Right cardiac atrium (tissue), 5 donors: ENCODE results near the gene RCL1. TPM values are rescaled to one million over a fixed set of nuclear protein-coding genes. Genes with fewer than 3 reads are reported as not detected.
"Not testable (repeated sequence)": the region's sequence is repeated elsewhere in the genome, so short reads cannot be mapped to it uniquely, and the experiment has no call there.

Source experiments
- ATAC-seq, 2 donors: fragments of 200-7000 bp; cut with Tn5 transposase; one replicate each; pipeline versions ENCODE4 v1.8.0 to v1.9.1; 2020; ENCODE audit warnings: moderate library complexity in 2 of 2, mild to moderate bottlenecking in 1 of 2
- DNase-seq, 3 donors: peaks; one replicate each; pipeline ENCODE4 v3.0.0-alpha.2; 2020
- H3K27ac ChIP-seq: one replicate; pipeline ENCODE4 v1.5.1; 2013; ENCODE audit warnings: mild to moderate bottlenecking, low read length, control low read depth, moderate library complexity
- H3K27me3 ChIP-seq: one replicate; pipeline ENCODE4 v1.6.1; 2013; ENCODE audit not compliant: control insufficient read depth, insufficient read depth
- H3K4me1 ChIP-seq: one replicate; pipeline ENCODE4 v1.6.1; 2013; ENCODE audit warnings: low read length; ENCODE audit not compliant: control insufficient read depth, insufficient read depth
- H3K4me3 ChIP-seq: one replicate; pipeline ENCODE4 v1.5.1; 2013; ENCODE audit warnings: low read length, control low read depth
- H3K9me3 ChIP-seq: one replicate; pipeline ENCODE4 v1.6.1; 2013; ENCODE audit warnings: low read length; ENCODE audit not compliant: control insufficient read depth
- WGBS: extraction: QIAGEN DNeasy Blood & Tissue Kit; methylation state at CpG from one replicate; pipeline ENCODE4 v1.1.7; 2013; 5-methylcytosine and 5-hydroxymethylcytosine counted together
- intact Hi-C, 4 donors: fragments of 100-400 bp; cut with DNase I; formaldehyde crosslinking; loops; one replicate each; pipeline versions ENCODE4 v1.11.0 to v1.14.0; 2022 to 2023
- polyA plus RNA-seq: library from polyadenylated mRNA; stranded (reverse); fragments of 200-250 nt; gene quantifications from one replicate; pipeline ENCODE4 v1.2.3, GENCODE V29; 2013
- total RNA-seq, 4 donors: library from RNA; stranded (reverse); fragmentation: NEBNext Ultra II Directional; extraction: Animal tissue kit (Norgen Biotek cat#: 25700); gene quantifications; one replicate each; pipeline ENCODE4 v1.2.1, GENCODE V29; 2021
- donor health status: healthy with polysubstance abuse.
- donor health status: DM: no; HTN: yes; CAD: no.
- donor health status: DM: no; HTN: no; CAD: no.
- donor health status: DM: no; HTN: yes; CAD: no; lungs with severe emphysema.
- donor health status: DM: yes; HTN: yes; CAD: no.

The RCL1 gene
- total and polyA plus RNA-seq, 5 donors = 4.8 to 8.1 (median 6.5) TPM

- no peaks in the 10 kb centered on the region for H3K9me3 ChIP-seq
- WGBS = 59% methylated on average over 2 of the region's 2 CpGs
- DNase-seq = no peak
- ATAC-seq = no peak
- intact Hi-C loops = no loop called here
- H3K27me3 ChIP-seq = no peaks in the 10 kb centered on the region
- H3K4me1 ChIP-seq = no peaks in the 10 kb centered on the region
- H3K27ac ChIP-seq = no peak overlapping the region
- no peak overlapping the region for H3K4me3 ChIP-seq
These were observed 11.3 kb upstream of the RCL1 start for GRCh38 chr9:4781408-4781807.

GRCh38 chr9:4783191-4783590 is 9.6 kb upstream of the RCL1 start:
- H3K4me1 ChIP-seq, DNase-seq, H3K4me3 ChIP-seq, intact Hi-C loops, H3K27ac ChIP-seq, H3K27me3 ChIP-seq, H3K9me3 ChIP-seq, ATAC-seq: not testable (repeated sequence)
- 87% methylated on average over 4 of the region's 4 CpGs for WGBS

DNA sequence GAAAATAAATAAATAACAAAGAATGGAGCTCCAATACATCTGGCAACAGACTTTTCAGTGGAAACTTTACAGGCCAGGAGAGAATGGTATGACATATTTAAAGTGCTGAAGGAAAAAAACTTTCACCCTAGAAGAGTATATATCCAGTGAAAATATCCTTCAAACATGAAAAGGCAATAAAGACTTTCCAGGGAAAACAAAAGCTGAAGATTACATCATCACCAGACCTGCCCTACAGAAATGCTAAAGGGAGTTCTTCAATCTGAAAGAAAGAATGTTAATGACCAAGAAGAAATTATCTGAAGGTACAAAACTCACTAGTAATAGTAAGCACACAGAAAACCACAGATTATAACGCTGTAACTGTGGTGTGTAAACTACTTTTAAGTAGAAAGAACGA is 8.3 kb upstream of the RCL1 start:
- intact Hi-C loops = no loop called here
- ATAC-seq = no peak
- H3K4me1 ChIP-seq = no peaks in the 10 kb centered on the region
- no peaks in the 10 kb centered on the region for H3K9me3 ChIP-seq
- H3K27ac ChIP-seq = no peak overlapping the region
- no peak overlapping the region for H3K4me3 ChIP-seq
- no peak for DNase-seq
- WGBS = 77% methylated on average over 2 of the region's 2 CpGs
- no peaks in the 10 kb centered on the region for H3K27me3 ChIP-seq

DNA sequence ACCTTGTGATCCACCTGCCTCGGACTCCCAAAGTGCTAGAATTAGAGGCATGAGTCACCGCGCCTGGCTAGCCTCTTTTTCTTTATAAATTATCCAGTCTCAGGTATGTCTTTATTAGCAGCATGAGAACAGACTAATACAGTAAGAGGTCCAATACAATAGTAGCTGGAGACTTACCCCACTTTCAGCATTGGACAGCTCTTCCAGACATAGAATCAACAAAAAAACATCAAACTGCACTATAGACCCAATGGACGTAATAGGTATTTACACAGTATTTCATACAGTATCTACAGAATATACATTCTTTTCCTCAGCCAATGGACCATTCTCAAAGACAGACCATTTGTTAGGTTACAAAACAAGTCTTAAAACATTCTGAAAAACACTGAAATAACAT is 6.1 kb upstream of the RCL1 start:
- Histone ChIP-seq H3K9me3 (no peaks in the 10 kb centered on the region), H3K4me1 (no peaks in the 10 kb centered on the region), H3K4me3 (no peak overlapping the region), H3K27ac (no peak overlapping the region), H3K27me3 (no peaks in the 10 kb centered on the region)
- intact Hi-C loops = no loop called here
- DNase-seq = no peak
- no peak for ATAC-seq
- 93% methylated on average over 4 of the region's 4 CpGs for WGBS

DNA sequence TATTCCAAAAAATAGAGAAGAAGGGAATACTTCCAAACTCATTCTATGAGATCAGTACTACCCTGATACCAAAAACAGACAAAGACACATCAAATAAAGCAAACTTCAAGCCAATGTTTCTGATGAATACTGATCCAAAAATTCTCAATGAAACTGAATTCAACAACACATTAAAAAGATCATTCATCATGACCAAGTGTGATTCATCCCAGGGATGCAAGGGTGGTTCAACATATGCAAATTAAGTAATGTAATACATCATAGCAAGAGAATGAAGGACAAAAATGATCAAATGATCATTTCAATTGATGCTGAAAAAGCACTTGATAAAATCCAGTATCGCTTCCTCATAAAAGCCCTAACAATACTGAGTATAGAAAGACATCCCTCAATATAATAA is 4.9 kb upstream of the RCL1 start:
- Histone ChIP-seq H3K27ac (no peak overlapping the region), H3K4me3 (no peak overlapping the region), H3K9me3 (no peaks in the 10 kb centered on the region), H3K27me3 (no peaks in the 10 kb centered on the region), H3K4me1 (no peaks in the 10 kb centered on the region)
- 98% methylated on average over 1 of the region's 1 CpG for WGBS
- no peak for ATAC-seq
- intact Hi-C loops = no loop called here
- no peak for DNase-seq

- H3K4me3 ChIP-seq = no peak overlapping the region
- intact Hi-C loops = no loop called here
- no peaks in the 10 kb centered on the region for H3K9me3 ChIP-seq
- ATAC-seq (no peak), DNase-seq (no peak)
- H3K4me1 ChIP-seq = no peaks in the 10 kb centered on the region
- WGBS = 88% methylated on average over 5 of the region's 6 CpGs
- H3K27ac ChIP-seq = no peak overlapping the region
- no peaks in the 10 kb centered on the region for H3K27me3 ChIP-seq
These were observed 4.0 kb upstream of the RCL1 start for GRCh38 chr9:4788703-4789102.

DNA sequence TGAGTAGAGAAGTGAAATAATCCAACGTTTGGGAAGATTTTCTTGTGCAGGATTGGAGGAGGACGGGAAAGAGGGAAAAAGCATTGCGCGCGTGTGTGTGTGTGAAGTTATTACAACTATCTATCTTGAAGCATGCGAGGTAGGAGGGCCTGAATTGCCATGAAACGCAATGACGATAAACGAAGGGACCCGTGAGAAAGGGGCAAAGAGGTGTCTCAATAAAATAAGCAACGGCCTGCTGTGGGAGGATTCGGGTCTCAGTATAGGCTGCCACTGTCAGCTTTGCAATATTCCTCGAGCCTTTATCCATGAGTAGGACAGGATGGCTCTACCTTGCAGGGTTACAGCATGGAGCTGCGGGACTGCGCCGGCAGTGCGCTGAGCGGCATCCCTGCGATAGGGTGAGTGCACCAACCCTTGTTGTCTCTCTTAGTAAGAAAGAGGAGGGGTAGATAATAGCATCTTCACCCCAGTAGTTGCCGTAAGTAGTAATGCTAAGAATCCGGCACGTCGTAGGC is 631 bp upstream of the RCL1 start:
- Histone ChIP-seq H3K4me3 (peak overlapping the region; percentile 66), H3K9me3 (no peaks in the 10 kb centered on the region), H3K4me1 (peaks cover 7% of the 10 kb centered on the region), H3K27me3 (no peaks in the 10 kb centered on the region), H3K27ac (no peak overlapping the region)
- WGBS = 1% methylated on average over 23 of the region's 23 CpGs
- intact Hi-C loops = loop anchor here in 1 of 4 donors (10.0 kb wide), 1 partner anchor 193 kb away; the partner anchor contains the start of gene JAK2
- ATAC-seq (peak; percentile 29 to 43), DNase-seq (no peak)

- Histone ChIP-seq H3K9me3 (no peaks in the 10 kb centered on the region), H3K4me1 (peaks cover 7% of the 10 kb centered on the region), H3K27ac (no peak overlapping the region), H3K27me3 (no peaks in the 10 kb centered on the region), H3K4me3 (peak overlapping the region; percentile 47)
- intact Hi-C loops = loop anchor here in 1 of 4 donors (10.0 kb wide), 1 partner anchor 191 kb away; the partner anchor contains the start of gene JAK2
- ATAC-seq (no peak), DNase-seq (no peak)
- 20% methylated on average over 23 of the region's 23 CpGs for WGBS
These were observed 983 bp downstream of the RCL1 start for GRCh38 chr9:4793459-4794395.

DNA sequence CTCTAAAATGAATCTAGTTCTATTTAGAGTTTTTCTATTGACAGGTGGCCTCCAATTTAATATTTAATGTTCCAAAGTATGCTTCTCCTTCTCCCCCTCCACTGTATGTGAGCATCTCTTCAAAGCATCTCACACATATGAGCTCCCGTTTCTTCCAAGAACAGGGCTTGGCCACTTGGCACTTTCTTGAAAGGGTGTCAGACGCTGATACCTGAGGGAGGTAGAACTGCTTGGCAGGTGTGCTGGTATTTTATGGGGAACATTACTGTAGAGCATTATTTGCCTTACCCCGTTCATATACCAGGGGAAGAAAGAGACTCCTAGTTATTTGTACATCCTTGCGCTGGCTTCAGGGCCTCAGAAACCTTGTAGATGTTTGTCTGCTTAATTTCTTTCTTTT is 1.9 kb downstream of the RCL1 start:
- no peak overlapping the region for H3K4me3 ChIP-seq
- H3K4me1 ChIP-seq = peaks cover 7% of the 10 kb centered on the region
- intact Hi-C loops = loop anchor here in 1 of 4 donors (10.0 kb wide), 1 partner anchor 190 kb away; the partner anchor contains the start of gene JAK2

GRCh38 chr9:4795108-4795507 is 2.4 kb downstream of the RCL1 start:
- WGBS = 98% methylated on average over 10 of the region's 10 CpGs
- H3K4me1 ChIP-seq, H3K27me3 ChIP-seq, H3K9me3 ChIP-seq, H3K4me3 ChIP-seq, H3K27ac ChIP-seq, DNase-seq, ATAC-seq: not testable (repeated sequence)
- intact Hi-C loops = loop anchor here in 1 of 4 donors (10.0 kb wide), 1 partner anchor 190 kb away; the partner anchor contains the start of gene JAK2

More for the DNA sequence above, 1.9 kb downstream of the RCL1 start:
- H3K27ac ChIP-seq = no peak overlapping the region
- H3K9me3 ChIP-seq = no peaks in the 10 kb centered on the region
- no peaks in the 10 kb centered on the region for H3K27me3 ChIP-seq
- ATAC-seq = no peak
- no peak for DNase-seq
- 91% methylated on average over 4 of the region's 4 CpGs for WGBS

GRCh38 chr9:4796530-4796929 is 3.8 kb downstream of the RCL1 start:
- WGBS = 99% methylated on average over 2 of the region's 2 CpGs
- peaks cover 7% of the 10 kb centered on the region for H3K4me1 ChIP-seq
- ATAC-seq = no peak
- no peak overlapping the region for H3K27ac ChIP-seq
- H3K9me3 ChIP-seq = no peaks in the 10 kb centered on the region
- no peak overlapping the region for H3K4me3 ChIP-seq
- DNase-seq = no peak
- H3K27me3 ChIP-seq = no peaks in the 10 kb centered on the region
- intact Hi-C loops = loop anchor here in 1 of 4 donors (10.0 kb wide), 1 partner anchor 188 kb away; the partner anchor contains the start of gene JAK2
